Thoracic aorta (tissue), 2 donors: ENCODE results near the gene CCDC183. TPM values are rescaled to one million over a fixed set of nuclear protein-coding genes. Genes with fewer than 3 reads are reported as not detected.
A peak's percentile ranks its signal among the peaks of the same experiment; 100 is the strongest.
"Not testable (repeated sequence)": the region's sequence is repeated elsewhere in the genome, so short reads cannot be mapped to it uniquely, and the experiment has no call there.

Experiments used
- ATAC-seq: fragments of 150-250 bp; one replicate; pipeline ENCODE4 v1.8.0; 2017; ENCODE audit warnings: low read depth; ENCODE audit not compliant: insufficient number of reproducible peaks, low FRiP score
- DNase-seq: peaks from one replicate; pipeline ENCODE4 v3.0.0-alpha.2; 2020; ENCODE audit warnings: low spot score
- H3K27ac ChIP-seq, 2 donors: fragments of 200-600 bp; sonication (generic); 1 replicate in 1 of 2; 2 replicates in 1 of 2; pipeline ENCODE4 v1.5.1; 2016; ENCODE audit warnings: mild to moderate bottlenecking in 2 of 2, moderate library complexity in 2 of 2
- H3K27me3 ChIP-seq: fragments of 200-600 bp; sonication (generic); replicated peaks from 2 replicates; pipeline ENCODE4 v1.6.0; 2016; ENCODE audit warnings: mild to moderate bottlenecking; ENCODE audit not compliant: insufficient read depth
- H3K36me3 ChIP-seq: fragments of 200-600 bp; sonication (generic); one replicate; pipeline ENCODE4 v1.5.1; 2016
- H3K4me1 ChIP-seq, 2 donors: fragments of 200-600 bp; sonication (generic); 1 replicate in 1 of 2; 2 replicates in 1 of 2; pipeline versions ENCODE4 v1.5.1 to v1.6.0; 2016; ENCODE audit warnings: low read depth in 2 of 2, mild to moderate bottlenecking in 1 of 2; ENCODE audit not compliant: control insufficient read depth in 1 of 2
- H3K4me3 ChIP-seq: fragments of 200-600 bp; sonication (generic); 2 replicates; pipeline ENCODE4 v1.5.1; 2016; ENCODE audit warnings: mild to moderate bottlenecking
- H3K9me3 ChIP-seq: fragments of 200-600 bp; sonication (generic); 2 replicates; pipeline ENCODE4 v1.5.1; 2016
- total RNA-seq, 2 donors: library from RNA; depleted of rRNA; stranded (reverse); fragments of >200 nt; gene quantifications; one replicate each; pipeline versions ENCODE4 v1.1.0 to v1.2.3, GENCODE V29; 2016
- TF ChIP-seq, protein P1 (sequence below): fragments of 200-600 bp; sonication (generic); IDR thresholded peaks from one replicate; pipeline ENCODE4 v1.5.1; 2019; ENCODE audit warnings: antibody characterized with exemption

Gene CCDC183
- total RNA-seq, 2 donors from 2014 or later, result 0.68 to 0.71 TPM

DNA sequence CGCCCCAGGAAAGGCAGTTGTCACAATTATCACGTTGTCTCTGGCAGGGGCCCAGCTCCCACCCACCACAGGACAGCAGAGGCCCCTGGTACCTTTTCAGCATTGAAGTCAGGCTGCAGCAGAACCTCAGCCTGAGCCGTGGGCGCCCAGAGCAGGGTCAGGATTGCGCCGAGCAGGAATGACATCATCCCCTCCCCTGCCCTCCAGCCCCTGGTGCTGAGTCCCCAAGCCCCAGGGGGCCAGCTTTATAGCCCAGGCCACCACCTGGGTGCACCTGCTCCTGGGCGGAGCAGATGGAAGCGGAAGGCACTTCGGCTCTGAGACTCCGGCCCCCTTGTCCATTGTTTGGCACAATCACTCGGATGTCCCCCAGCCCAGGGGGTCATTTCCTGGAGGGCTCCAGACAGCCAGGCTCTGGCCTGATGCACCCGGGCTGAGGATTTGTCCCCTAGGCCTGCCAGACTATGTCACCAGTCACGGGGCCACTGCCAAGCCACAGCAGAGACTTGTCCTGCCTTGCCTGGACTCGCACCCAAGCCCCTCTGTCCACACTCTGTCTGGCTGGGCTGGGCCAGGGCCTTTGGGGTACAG is 31.7 kb upstream of the CCDC183 start, which contains the start of gene LCN15:
TSS of gene LCN15 (minus strand) at position 218 of the 591 bp plus-strand sequence. CDS start at position 188, 30 bp downstream.
- TF ChIP-seq, protein P1, sequence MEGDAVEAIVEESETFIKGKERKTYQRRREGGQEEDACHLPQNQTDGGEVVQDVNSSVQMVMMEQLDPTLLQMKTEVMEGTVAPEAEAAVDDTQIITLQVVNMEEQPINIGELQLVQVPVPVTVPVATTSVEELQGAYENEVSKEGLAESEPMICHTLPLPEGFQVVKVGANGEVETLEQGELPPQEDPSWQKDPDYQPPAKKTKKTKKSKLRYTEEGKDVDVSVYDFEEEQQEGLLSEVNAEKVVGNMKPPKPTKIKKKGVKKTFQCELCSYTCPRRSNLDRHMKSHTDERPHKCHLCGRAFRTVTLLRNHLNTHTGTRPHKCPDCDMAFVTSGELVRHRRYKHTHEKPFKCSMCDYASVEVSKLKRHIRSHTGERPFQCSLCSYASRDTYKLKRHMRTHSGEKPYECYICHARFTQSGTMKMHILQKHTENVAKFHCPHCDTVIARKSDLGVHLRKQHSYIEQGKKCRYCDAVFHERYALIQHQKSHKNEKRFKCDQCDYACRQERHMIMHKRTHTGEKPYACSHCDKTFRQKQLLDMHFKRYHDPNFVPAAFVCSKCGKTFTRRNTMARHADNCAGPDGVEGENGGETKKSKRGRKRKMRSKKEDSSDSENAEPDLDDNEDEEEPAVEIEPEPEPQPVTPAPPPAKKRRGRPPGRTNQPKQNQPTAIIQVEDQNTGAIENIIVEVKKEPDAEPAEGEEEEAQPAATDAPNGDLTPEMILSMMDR, result no peak
- no peaks in the 10 kb centered on the region for H3K36me3 ChIP-seq
- no peak within 1 kb of the TSS for H3K27ac ChIP-seq
- H3K4me1 ChIP-seq, result no peaks in the 10 kb centered on the region
- no peak within 1 kb of the TSS for H3K4me3 ChIP-seq
- ATAC-seq (no peak), DNase-seq (no peak)
- no peaks in the 10 kb centered on the region for H3K9me3 ChIP-seq
- no peaks in the 10 kb centered on the region for H3K27me3 ChIP-seq

DNA sequence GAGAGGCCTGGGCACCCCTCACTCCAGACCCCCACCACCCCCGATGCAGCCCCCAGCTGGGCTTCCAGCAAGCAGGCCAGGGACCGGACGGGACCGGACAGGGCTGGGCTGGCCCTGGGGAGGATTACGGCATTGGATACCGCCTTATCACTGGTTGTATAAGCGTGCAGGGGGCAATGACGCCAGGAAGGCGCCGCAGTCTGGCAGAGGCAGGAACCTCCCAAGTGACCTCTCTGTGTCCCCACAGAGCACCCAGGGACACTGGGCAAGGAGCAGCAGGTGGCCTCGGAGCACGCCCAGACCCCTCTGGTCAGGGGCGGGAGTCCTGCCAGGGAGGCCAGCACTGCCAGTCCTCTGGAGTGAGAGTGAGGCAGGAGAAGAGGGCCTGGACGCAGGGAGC is 31.1 kb upstream of the CCDC183 start:
- no peak for DNase-seq
- no peaks in the 10 kb centered on the region for H3K9me3 ChIP-seq
- H3K4me3 ChIP-seq, result no peak overlapping the region
- no peaks in the 10 kb centered on the region for H3K4me1 ChIP-seq
- no peak overlapping the region for H3K27ac ChIP-seq
- TF ChIP-seq, protein P1, result no peak
- H3K27me3 ChIP-seq, result no peaks in the 10 kb centered on the region
- no peaks in the 10 kb centered on the region for H3K36me3 ChIP-seq
- ATAC-seq, result no peak

DNA sequence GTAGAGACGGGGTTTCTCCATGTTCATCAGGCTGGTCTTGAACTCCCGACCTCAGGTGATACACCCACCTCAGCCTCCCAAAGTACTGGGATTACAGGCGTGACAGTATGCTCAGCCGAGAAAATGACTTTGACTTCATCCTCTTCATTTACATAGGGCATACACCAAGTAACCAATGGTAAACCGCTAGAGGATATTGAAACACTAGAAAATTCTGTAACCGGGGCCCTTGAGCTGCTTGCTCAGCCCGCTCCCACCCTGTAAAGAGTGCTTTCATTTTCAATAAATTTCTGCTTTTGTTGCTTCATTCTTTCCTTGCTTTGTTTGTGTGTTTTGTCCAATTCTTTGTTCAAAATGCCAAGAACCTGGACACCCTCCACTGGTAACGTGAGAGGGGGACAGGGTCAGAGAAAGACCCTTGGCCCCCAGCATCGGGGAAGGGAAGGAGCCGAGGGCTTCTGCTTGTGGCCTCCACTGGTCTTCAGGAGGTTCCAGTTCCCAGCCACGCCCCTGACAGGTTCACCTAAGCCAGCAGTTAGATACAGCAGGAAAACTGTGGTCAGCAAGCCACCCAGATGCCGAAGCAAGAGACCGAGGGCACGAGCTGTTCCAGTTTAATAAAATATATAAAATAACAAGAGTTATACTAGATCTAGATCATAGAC is 30.3 kb upstream of the CCDC183 start:
- H3K9me3 ChIP-seq, result not testable (repeated sequence)

DNA sequence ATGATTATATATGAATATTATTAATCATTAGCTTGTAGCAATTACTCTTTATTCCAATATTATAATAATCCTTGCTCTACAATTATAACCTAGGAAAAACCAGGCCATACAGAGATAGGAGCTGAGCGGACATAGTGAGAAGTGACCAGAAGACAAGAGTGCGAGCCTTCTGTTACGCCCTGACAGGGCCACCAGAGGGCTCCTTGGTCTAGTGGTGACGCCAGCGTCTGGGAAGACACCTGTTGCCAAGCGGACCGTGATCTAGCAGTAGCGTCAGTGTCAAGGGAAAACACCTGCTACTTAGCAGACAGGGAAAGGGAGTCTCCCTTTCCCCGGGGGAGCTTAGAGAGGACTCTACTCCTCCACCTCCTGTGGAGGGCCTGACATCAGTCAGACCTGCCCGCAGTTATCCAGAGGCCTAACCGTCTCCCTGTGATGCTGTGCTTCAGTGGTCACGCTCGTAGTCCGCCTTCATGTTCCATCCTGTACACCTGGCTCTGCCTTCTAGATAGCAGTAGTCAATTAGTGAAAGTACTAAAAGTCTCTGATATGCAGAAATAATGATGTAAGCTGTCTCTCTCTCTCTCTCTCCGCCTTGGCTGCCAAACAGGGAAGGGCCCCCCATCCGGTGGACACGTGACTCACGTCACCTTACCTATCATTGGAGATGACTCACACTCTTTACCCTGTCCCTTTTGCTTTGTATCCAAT is 29.6 kb upstream of the CCDC183 start:
- TF ChIP-seq, protein P1, result peak; percentile 14
- H3K4me3 ChIP-seq, H3K27me3 ChIP-seq, H3K36me3 ChIP-seq, H3K9me3 ChIP-seq, DNase-seq, ATAC-seq, H3K4me1 ChIP-seq, H3K27ac ChIP-seq: not testable (repeated sequence)

More for the DNA sequence above, 30.3 kb upstream of the CCDC183 start:
- not testable (repeated sequence) for H3K4me3 ChIP-seq, DNase-seq, H3K36me3 ChIP-seq, ATAC-seq, H3K27ac ChIP-seq, H3K4me1 ChIP-seq, H3K27me3 ChIP-seq

DNA sequence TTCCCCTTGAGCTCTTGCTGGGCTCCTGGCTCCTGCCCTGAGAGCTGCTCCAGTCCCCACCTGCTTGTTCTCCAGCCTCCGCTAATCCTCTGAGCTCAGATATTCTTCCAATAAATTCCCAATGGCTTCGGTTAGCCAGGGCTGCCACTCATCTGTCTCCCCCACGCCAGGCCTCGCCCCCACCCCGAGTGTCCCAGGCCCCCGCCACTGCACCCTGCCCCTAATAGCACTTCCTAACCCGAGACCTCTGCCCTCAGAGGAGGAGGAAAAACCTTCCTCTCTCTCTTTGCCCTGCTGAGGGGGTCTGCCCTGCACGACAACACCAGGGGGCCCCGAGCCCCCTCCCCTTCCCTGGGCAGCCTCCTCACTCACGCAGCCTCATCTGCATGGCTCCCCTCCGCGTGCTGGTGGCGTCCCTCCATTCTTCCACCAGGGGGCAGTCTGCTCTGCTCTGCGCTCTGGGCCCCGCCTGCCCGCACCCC is 26.4 kb upstream of the CCDC183 start:
- no peak overlapping the region for H3K27ac ChIP-seq
- H3K4me1 ChIP-seq, result no peaks in the 10 kb centered on the region
- H3K9me3 ChIP-seq, result peaks cover 6% of the 10 kb centered on the region
- no peak for ATAC-seq
- TF ChIP-seq, protein P1, result peak; percentile 47
- H3K4me3 ChIP-seq, result no peak overlapping the region
- H3K27me3 ChIP-seq, result no peaks in the 10 kb centered on the region
- no peaks in the 10 kb centered on the region for H3K36me3 ChIP-seq
- DNase-seq, result no peak
